Stimulated activated CD8-positive, alpha-beta memory T cell treated with anti-CD3 and anti-CD28 coated beads, Interleukin-12 subunit alpha, Interleukin-12 subunit beta, amount 100 ng/mL, for 4 hours (primary cell): ENCODE data around the gene ANKRD61.
"Not testable (repeated sequence)": the region's sequence is repeated elsewhere in the genome, so short reads cannot be mapped to it uniquely, and the experiment has no call there.

Source experiments
- DNase-seq: peaks from one replicate; pipeline ENCODE4 v3.0.0-alpha.2; 2020; ENCODE audit warnings: low read depth

The ANKRD61 gene

GRCh38 chr7:6030988-6031387 lies at the start of gene ANKRD61:
Gene ANKRD61 (plus strand): TSS chr7:6031376. CDS start chr7:6031376, 0 bp downstream.
- DNase-seq = no peak

GRCh38 chr7:5987061-5987460 lies 44.1 kb upstream of the ANKRD61 start:
- not testable (repeated sequence) for DNase-seq

GRCh38 chr7:5997210-5997808 lies 33.9 kb upstream of the ANKRD61 start:
- DNase-seq = no peak

- DNase-seq = no peak
Observed at GRCh38 chr7:6007386-6007785, 23.8 kb upstream of the ANKRD61 start.

GRCh38 chr7:6007835-6008590 lies 23.2 kb upstream of the ANKRD61 start:
- not testable (repeated sequence) for DNase-seq

GRCh38 chr7:6008668-6009611 lies 22.2 kb upstream of the ANKRD61 start, which contains the start of the genes AIMP2 and PMS2:
Gene AIMP2 (plus strand): TSS chr7:6009272. CDS start chr7:6009364, 92 bp downstream.
Gene PMS2 (minus strand): TSS chr7:6009049. CDS start chr7:6009019, 30 bp downstream.
- peak; percentile 93 for DNase-seq

- DNase-seq = not testable (repeated sequence)
Observed at GRCh38 chr7:6010370-6010769, 20.8 kb upstream of the ANKRD61 start.

- DNase-seq = no peak
Observed at GRCh38 chr7:6011541-6011940, 19.6 kb upstream of the ANKRD61 start.

- no peak for DNase-seq
Observed at GRCh38 chr7:6012355-6013104, 18.6 kb upstream of the ANKRD61 start.

GRCh38 chr7:6015917-6016652 lies 15.1 kb upstream of the ANKRD61 start:
- no peak for DNase-seq

GRCh38 chr7:6016653-6016966 lies 14.6 kb upstream of the ANKRD61 start:
- DNase-seq = no peak

- no peak for DNase-seq
Observed at GRCh38 chr7:6020371-6021286, 10.5 kb upstream of the ANKRD61 start.

- DNase-seq = no peak
Observed at GRCh38 chr7:6022707-6023106, 8.5 kb upstream of the ANKRD61 start.

GRCh38 chr7:6023974-6024435 lies 7.2 kb upstream of the ANKRD61 start:
- no peak for DNase-seq

- DNase-seq = peak; percentile 30
Observed at GRCh38 chr7:6026011-6026819, 5.0 kb upstream of the ANKRD61 start.

GRCh38 chr7:6026820-6027311 lies 4.3 kb upstream of the ANKRD61 start:
- no peak for DNase-seq

- DNase-seq = no peak
Observed at GRCh38 chr7:6027806-6028365, 3.3 kb upstream of the ANKRD61 start.

- DNase-seq = no peak
Observed at GRCh38 chr7:6028563-6028962, 2.6 kb upstream of the ANKRD61 start.
